ENCODE data around the gene EME2. TPM values are rescaled to one million over a fixed set of nuclear protein-coding genes. Genes with fewer than 3 reads are reported as not detected.

Gene EME2
- polyA plus RNA-seq, 1 donor from 2014 or later, result 21.2 TPM

DNA sequence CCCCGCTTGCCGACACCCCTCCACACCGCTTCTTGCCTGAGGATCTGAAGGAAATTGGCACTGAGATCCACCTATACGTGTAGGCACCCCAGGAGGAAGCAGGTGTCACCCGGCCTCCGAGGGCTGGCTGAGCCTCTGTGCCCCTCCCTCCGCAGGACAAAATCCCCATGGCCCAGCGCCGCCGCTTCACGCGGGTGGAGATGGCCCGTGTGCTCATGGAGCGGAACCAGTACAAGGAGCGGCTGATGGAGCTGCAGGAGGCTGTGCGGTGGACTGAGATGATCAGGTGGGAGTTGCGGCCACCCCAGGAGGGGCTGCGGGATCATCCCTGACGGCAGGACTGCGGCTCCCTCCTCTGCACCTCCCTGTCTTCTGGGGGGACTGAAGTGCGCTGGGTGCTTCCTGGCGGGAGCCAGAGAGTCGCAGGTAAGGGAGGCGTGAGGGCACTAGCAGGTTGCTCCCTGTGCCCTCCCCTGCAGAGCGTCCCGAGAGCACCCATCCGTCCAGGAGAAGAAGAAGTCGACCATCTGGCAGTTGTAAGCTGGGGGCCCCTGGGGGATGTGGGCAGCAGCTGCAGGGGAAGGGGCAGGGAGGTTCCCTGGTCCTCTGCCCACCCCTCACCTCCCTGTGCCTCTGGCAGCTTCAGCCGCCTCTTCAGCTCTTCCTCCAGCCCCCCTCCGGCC lies 10.3 kb upstream of the EME2 start:
- H3K27me3 ChIP-seq (ENCODE audit: insufficient read depth, low read depth, low read length), result no peaks in the 10 kb centered on the region
- TF ChIP-seq TAF1 (IDR thresholded peaks at IDR 0.05; ENCODE audit: low read depth) (no peak), MXI1 (conservative IDR thresholded peaks at IDR 0.05; ENCODE audit: poor library complexity, severe bottlenecking) (no peak), RAD21 (conservative IDR thresholded peaks at IDR 0.05) (no peak), EP300 (conservative IDR thresholded peaks at IDR 0.05; ENCODE audit: poor library complexity, severe bottlenecking) (no peak), EZH2 (IDR thresholded peaks at IDR 0.05; ENCODE audit: borderline replicate concordance, insufficient read depth, low read length, poor library complexity, severe bottlenecking) (no peak), SMC3 (conservative IDR thresholded peaks at IDR 0.05; ENCODE audit: poor library complexity) (no peak), POLR2AphosphoS5 (IDR thresholded peaks at IDR 0.05) (no peak)
- TF ChIP-seq, protein P1, sequence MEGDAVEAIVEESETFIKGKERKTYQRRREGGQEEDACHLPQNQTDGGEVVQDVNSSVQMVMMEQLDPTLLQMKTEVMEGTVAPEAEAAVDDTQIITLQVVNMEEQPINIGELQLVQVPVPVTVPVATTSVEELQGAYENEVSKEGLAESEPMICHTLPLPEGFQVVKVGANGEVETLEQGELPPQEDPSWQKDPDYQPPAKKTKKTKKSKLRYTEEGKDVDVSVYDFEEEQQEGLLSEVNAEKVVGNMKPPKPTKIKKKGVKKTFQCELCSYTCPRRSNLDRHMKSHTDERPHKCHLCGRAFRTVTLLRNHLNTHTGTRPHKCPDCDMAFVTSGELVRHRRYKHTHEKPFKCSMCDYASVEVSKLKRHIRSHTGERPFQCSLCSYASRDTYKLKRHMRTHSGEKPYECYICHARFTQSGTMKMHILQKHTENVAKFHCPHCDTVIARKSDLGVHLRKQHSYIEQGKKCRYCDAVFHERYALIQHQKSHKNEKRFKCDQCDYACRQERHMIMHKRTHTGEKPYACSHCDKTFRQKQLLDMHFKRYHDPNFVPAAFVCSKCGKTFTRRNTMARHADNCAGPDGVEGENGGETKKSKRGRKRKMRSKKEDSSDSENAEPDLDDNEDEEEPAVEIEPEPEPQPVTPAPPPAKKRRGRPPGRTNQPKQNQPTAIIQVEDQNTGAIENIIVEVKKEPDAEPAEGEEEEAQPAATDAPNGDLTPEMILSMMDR (IDR thresholded peaks at IDR 0.05; ENCODE audit: poor library complexity, severe bottlenecking), result no peak
- TF ChIP-seq, protein P2, sequence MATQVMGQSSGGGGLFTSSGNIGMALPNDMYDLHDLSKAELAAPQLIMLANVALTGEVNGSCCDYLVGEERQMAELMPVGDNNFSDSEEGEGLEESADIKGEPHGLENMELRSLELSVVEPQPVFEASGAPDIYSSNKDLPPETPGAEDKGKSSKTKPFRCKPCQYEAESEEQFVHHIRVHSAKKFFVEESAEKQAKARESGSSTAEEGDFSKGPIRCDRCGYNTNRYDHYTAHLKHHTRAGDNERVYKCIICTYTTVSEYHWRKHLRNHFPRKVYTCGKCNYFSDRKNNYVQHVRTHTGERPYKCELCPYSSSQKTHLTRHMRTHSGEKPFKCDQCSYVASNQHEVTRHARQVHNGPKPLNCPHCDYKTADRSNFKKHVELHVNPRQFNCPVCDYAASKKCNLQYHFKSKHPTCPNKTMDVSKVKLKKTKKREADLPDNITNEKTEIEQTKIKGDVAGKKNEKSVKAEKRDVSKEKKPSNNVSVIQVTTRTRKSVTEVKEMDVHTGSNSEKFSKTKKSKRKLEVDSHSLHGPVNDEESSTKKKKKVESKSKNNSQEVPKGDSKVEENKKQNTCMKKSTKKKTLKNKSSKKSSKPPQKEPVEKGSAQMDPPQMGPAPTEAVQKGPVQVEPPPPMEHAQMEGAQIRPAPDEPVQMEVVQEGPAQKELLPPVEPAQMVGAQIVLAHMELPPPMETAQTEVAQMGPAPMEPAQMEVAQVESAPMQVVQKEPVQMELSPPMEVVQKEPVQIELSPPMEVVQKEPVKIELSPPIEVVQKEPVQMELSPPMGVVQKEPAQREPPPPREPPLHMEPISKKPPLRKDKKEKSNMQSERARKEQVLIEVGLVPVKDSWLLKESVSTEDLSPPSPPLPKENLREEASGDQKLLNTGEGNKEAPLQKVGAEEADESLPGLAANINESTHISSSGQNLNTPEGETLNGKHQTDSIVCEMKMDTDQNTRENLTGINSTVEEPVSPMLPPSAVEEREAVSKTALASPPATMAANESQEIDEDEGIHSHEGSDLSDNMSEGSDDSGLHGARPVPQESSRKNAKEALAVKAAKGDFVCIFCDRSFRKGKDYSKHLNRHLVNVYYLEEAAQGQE (IDR thresholded peaks at IDR 0.05; ENCODE audit: borderline replicate concordance), result no peak
- H3K9ac ChIP-seq (ENCODE audit: low read length), result no peak overlapping the region
- H3K79me2 ChIP-seq (replicated peaks; ENCODE audit: insufficient read depth, low read length), result no peaks in the 10 kb centered on the region
- H3K9me3 ChIP-seq (ENCODE audit: low read length), result no peaks in the 10 kb centered on the region
- no peak overlapping the region for H3K4me3 ChIP-seq (ENCODE audit: low read length)
- H3K27ac ChIP-seq (ENCODE audit: low read length), result no peak overlapping the region
- no peaks in the 10 kb centered on the region for H3F3A ChIP-seq (ENCODE audit: insufficient read depth, low read length, poor library complexity, severe bottlenecking)
- no peaks in the 10 kb centered on the region for H3K9me2 ChIP-seq (ENCODE audit: insufficient read depth, low read length)
- no peaks in the 10 kb centered on the region for H3K36me3 ChIP-seq (ENCODE audit: insufficient read depth, low read length)
- H3K4me2 ChIP-seq (ENCODE audit: low read length), result no peak overlapping the region
- no peaks in the 10 kb centered on the region for H4K20me1 ChIP-seq (ENCODE audit: insufficient read depth)
- H2AFZ ChIP-seq (ENCODE audit: low read depth, low read length), result no peak overlapping the region

DNA sequence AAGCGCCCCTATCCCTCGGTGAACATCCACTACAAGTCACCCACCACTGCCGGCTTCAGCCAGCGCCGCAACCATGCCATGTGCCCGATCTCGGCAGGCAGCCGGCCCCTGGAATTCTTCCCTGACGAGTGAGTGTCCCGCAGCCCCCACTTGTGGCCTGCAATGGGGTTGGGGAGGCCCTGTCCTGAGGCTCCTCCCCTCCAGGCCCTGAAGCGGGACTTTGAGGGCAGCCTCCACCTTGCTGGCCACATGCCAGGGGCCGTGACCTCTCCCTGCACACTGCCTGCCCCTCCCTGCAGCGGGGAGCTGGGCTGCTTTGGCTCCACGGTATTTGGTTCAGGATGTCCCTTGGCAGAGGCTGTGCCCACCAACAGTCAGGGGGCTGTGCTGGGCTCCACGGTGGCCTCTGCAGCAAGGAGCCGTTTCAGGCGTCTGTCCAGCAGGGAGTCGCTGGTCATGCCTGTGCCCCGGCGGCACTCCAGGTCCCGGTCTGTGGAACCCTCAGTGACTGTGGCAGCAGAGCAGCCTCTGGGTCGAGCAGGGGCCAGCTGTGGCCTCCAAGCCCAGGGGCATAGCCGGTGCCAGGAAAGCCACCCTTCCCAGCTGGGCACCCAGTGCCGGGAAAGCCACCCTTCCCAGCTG lies 9.6 kb upstream of the EME2 start:
- TF ChIP-seq EP300 (conservative IDR thresholded peaks at IDR 0.05; ENCODE audit: poor library complexity, severe bottlenecking), result no peak
- TF ChIP-seq POLR2AphosphoS5 (IDR thresholded peaks at IDR 0.05), result no peak
- no peak for TF ChIP-seq EZH2 (IDR thresholded peaks at IDR 0.05; ENCODE audit: borderline replicate concordance, insufficient read depth, low read length, poor library complexity, severe bottlenecking)
- TF ChIP-seq, protein P2 (IDR thresholded peaks at IDR 0.05; ENCODE audit: borderline replicate concordance), result no peak
- no peak for TF ChIP-seq TAF1 (IDR thresholded peaks at IDR 0.05; ENCODE audit: low read depth)
- TF ChIP-seq, protein P1 (IDR thresholded peaks at IDR 0.05; ENCODE audit: poor library complexity, severe bottlenecking), result no peak
- Histone ChIP-seq H4K20me1 (ENCODE audit: insufficient read depth) (no peaks in the 10 kb centered on the region), H3K4me2 (ENCODE audit: low read length) (no peak overlapping the region), H3K79me2 (replicated peaks; ENCODE audit: insufficient read depth, low read length) (no peaks in the 10 kb centered on the region), H3K27ac (ENCODE audit: low read length) (no peak overlapping the region), H3K4me3 (ENCODE audit: low read length) (no peak overlapping the region), H3K9ac (ENCODE audit: low read length) (no peak overlapping the region), H3K27me3 (ENCODE audit: insufficient read depth, low read depth, low read length) (no peaks in the 10 kb centered on the region), H2AFZ (ENCODE audit: low read depth, low read length) (no peak overlapping the region), H3F3A (ENCODE audit: insufficient read depth, low read length, poor library complexity, severe bottlenecking) (no peaks in the 10 kb centered on the region), H3K36me3 (ENCODE audit: insufficient read depth, low read length) (no peaks in the 10 kb centered on the region), H3K9me2 (ENCODE audit: insufficient read depth, low read length) (no peaks in the 10 kb centered on the region), H3K9me3 (ENCODE audit: low read length) (no peaks in the 10 kb centered on the region)
